ENCODE measurements around the gene NACC1. TPM values are rescaled to one million over a fixed set of nuclear protein-coding genes. Genes with fewer than 3 reads are reported as not detected.
"Not testable (repeated sequence)": the region's sequence is repeated elsewhere in the genome, so short reads cannot be mapped to it uniquely, and the experiment has no call there.

NACC1 gene
- total RNA-seq, 2 experiments from 2014 or later: 82.2 to 96.0 TPM

DNA sequence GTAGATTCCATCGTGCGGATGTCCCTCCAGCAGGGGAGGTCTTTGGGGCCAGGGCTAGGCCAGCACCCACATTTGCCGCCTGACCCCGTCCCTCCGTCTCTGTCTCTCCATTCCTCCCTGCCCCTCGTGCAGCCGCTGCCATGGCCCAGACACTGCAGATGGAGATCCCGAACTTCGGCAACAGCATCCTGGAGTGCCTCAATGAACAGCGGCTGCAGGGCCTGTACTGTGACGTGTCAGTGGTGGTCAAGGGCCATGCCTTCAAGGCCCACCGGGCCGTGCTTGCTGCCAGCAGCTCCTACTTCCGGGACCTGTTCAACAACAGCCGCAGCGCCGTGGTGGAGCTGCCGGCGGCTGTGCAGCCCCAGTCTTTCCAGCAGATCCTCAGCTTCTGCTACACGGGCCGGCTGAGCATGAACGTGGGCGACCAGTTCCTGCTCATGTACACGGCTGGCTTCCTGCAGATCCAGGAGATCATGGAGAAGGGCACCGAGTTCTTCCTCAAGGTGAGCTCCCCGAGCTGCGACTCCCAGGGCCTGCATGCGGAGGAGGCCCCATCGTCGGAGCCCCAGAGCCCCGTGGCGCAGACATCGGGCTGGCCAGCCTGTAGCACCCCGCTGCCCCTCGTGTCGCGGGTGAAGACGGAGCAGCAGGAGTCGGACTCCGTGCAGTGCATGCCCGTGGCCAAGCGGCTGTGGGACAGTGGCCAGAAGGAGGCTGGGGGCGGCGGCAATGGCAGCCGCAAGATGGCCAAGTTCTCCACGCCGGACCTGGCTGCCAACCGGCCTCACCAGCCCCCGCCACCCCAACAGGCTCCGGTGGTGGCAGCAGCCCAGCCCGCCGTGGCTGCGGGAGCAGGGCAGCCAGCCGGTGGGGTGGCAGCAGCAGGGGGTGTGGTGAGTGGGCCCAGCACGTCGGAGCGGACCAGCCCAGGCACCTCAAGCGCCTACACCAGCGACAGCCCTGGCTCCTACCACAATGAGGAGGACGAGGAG, 17.3 kb downstream of the NACC1 start:
- CTCF ChIA-PET: interaction anchor here (1.4 kb wide), 1 partner anchor 170 kb away, joined by 3 read pairs; no protein-coding TSS in a partner anchor
- no peak for ATAC-seq
- no peak overlapping the region for H3K27ac Mint-ChIP-seq
- H3K4me1 Mint-ChIP-seq: peaks cover 29% of the 10 kb centered on the region
- H3K4me3 Mint-ChIP-seq: no peak overlapping the region
- no peak for DNase-seq
- no peaks in the 10 kb centered on the region for H3K9me3 Mint-ChIP-seq (ENCODE audit: low read depth)
- peaks cover 18% of the 10 kb centered on the region for H3K36me3 Mint-ChIP-seq
- no peaks in the 10 kb centered on the region for H3K27me3 Mint-ChIP-seq

DNA sequence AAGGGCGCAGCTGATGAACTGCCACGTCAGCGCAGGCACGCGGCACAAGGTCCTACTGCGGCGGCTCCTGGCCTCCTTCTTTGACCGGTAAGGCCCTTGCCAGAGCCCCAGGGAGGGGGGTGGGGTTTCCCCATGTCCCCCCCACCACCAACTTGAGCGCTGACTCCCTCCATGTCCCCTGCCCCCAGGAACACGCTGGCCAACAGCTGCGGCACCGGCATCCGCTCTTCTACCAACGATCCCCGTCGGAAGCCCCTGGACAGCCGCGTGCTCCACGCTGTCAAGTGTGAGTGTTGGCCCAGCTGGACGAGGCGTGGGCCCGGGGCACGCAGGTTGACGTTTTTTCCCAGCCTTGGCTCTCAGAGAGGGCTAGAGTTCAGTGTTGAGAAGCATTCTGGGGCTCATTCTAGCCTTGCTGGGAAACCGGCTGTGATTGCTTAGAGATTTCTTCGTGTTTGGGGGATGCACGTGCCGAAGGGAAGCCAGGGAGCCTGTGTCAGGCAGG, 19.3 kb downstream of the NACC1 start:
- H3K4me1 Mint-ChIP-seq: peaks cover 17% of the 10 kb centered on the region
- H3K9me3 Mint-ChIP-seq (ENCODE audit: low read depth): no peaks in the 10 kb centered on the region
- ATAC-seq (no peak), DNase-seq (no peak)
- no peaks in the 10 kb centered on the region for H3K27me3 Mint-ChIP-seq
- H3K4me3 Mint-ChIP-seq: no peak overlapping the region
- H3K36me3 Mint-ChIP-seq: peaks cover 20% of the 10 kb centered on the region
- CTCF ChIA-PET: interaction anchor here (1.4 kb wide), 1 partner anchor 172 kb away, joined by 3 read pairs; no protein-coding TSS in a partner anchor
- H3K27ac Mint-ChIP-seq: no peak overlapping the region

DNA sequence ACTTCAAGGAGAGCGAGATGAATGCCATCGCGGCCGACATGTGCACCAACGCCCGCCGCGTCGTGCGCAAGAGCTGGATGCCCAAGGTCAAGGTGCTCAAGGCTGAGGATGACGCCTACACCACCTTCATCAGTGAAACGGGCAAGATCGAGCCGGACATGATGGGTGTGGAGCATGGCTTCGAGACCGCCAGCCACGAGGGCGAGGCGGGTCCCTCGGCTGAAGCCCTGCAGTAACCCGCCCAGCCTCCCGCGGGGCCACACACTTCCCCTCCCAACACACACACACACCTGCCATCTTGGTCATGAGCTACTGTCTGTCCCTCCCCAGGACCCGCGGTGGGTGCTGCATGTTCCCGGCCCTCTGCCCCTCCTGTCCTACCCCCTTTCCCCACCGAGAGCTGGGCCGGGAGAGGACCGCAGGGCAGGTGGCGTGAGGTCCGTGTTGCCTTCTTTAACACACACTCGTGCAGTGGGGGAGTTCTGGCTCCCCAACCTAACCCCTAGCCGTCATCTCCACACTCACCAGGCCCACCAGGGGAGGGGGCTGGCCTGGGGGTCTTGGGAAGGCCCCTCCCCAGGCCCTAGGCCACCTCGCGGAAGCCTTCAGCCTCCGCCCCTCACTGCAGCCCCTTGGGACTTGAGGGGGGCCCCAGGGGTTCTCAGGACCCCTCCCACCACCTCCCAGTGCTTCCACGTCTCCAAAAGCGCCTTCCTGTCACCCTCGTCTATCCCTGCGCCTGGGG, 20.3 kb downstream of the NACC1 start:
- CTCF ChIA-PET: no interaction called here
- Mint-ChIP-seq H3K4me1 (peaks cover 7% of the 10 kb centered on the region), H3K27me3 (no peaks in the 10 kb centered on the region), H3K9me3 (ENCODE audit: low read depth) (no peaks in the 10 kb centered on the region), H3K27ac (no peak overlapping the region), H3K4me3 (no peak overlapping the region), H3K36me3 (peaks cover 20% of the 10 kb centered on the region)
- ATAC-seq (no peak), DNase-seq (no peak)

DNA sequence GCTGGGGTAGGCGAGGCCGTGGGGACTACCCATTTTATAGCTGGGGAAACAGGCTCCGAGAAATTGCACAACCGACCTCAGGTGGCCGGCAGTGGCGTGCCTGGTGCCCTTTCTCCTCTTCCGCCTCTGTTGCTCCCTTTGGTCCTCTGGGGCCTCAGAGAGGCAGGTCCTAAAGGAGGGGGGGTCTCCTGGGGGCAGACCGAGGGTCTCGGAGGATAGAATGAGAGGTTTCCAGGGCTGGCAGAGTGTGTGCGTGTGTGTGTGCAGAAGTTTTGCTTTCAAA, 20.8 kb downstream of the NACC1 start:
- Mint-ChIP-seq H3K27ac (no peak overlapping the region), H3K4me1 (peaks cover 2% of the 10 kb centered on the region), H3K4me3 (no peak overlapping the region), H3K27me3 (no peaks in the 10 kb centered on the region), H3K9me3 (ENCODE audit: low read depth) (no peaks in the 10 kb centered on the region), H3K36me3 (peaks cover 20% of the 10 kb centered on the region)
- ATAC-seq (no peak), DNase-seq (no peak)
- CTCF ChIA-PET: no interaction called here

DNA sequence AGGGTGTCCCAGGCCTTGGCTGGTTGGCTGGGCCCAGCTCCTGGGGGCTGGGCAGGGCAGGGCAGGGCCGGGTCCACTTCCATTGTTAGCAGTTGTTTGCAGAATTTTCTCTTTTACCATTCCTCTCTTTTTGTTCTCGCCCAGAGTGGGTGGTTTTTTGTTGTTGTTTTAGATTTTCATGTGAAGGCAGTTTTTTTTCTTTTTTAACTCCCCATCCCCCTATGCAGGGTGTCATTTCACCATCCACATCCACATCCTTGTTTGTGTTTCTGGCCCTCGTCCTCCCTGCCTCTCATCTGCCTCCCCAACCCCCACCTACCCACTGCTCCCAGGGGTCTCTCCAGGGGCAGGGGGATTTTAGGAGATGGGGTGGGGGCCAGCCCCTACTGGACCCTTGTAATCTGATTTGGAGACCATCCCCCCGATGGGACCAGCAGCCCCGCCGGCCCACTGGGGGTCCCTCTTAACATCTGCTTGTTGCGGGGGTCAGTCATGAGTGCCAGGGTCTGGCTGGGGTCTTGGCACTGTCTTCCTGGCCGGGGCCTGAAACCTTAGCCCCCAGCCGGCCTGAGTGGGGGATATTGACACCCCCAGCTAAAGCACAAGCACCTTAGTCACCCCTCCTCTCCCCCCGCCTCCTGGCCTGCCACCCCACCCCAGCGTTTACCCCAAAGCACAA, 21.7 kb downstream of the NACC1 start:
- Mint-ChIP-seq H3K4me3 (no peak overlapping the region), H3K36me3 (peaks cover 20% of the 10 kb centered on the region), H3K9me3 (ENCODE audit: low read depth) (no peaks in the 10 kb centered on the region), H3K27ac (no peak overlapping the region), H3K4me1 (peaks cover 2% of the 10 kb centered on the region), H3K27me3 (no peaks in the 10 kb centered on the region)
- CTCF ChIA-PET: no interaction called here
- ATAC-seq (peak; percentile 38), DNase-seq (no peak)

DNA sequence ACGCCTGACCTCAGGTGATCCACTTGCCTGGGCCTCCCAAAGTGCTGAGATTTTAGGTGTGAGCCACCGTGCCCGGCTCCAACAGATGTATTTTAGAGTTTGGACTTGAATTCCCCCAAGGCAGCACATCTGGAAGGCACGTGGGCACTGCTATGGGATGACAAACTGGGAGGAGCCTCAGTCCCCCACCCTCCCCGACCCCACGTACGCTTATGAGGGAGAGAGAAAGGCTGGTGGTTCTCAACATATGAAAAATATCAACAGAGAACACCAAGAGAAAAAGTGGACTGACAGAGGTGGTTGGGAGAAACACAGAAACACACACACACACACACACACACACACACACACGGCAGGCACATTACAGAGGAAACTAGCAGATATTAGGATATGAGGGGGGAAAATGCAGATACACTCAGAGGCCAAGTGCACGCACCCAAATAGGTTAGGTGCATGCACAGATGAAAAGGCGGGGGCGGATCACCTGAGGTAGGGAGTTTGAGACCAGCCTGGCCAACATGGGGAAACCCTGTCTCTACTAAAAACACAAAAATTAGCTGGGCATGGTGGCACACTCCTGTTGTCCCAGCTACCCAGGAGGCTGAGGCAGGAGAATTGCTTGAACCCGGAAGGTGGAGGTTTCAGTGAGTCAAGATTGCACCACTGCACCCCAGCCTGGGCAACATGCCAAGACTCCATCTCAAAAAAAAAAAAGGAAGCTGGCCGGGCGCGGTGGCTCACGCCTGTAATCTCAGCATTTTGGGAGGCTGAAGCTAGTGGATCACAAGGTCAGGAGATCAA, 28.9 kb downstream of the NACC1 start:
- no peaks in the 10 kb centered on the region for H3K9me3 Mint-ChIP-seq (ENCODE audit: low read depth)
- CTCF ChIA-PET: interaction anchor here (0.7 to 0.9 kb wide), 2 partner anchors 121 to 181 kb away, joined by 3 read pairs; no protein-coding TSS in a partner anchor
- H3K27me3 Mint-ChIP-seq: no peaks in the 10 kb centered on the region
- ATAC-seq (no peak), DNase-seq (no peak)
- peaks cover 18% of the 10 kb centered on the region for H3K4me1 Mint-ChIP-seq
- no peak overlapping the region for H3K27ac Mint-ChIP-seq
- H3K4me3 Mint-ChIP-seq: no peak overlapping the region
- H3K36me3 Mint-ChIP-seq: peaks cover 7% of the 10 kb centered on the region

DNA sequence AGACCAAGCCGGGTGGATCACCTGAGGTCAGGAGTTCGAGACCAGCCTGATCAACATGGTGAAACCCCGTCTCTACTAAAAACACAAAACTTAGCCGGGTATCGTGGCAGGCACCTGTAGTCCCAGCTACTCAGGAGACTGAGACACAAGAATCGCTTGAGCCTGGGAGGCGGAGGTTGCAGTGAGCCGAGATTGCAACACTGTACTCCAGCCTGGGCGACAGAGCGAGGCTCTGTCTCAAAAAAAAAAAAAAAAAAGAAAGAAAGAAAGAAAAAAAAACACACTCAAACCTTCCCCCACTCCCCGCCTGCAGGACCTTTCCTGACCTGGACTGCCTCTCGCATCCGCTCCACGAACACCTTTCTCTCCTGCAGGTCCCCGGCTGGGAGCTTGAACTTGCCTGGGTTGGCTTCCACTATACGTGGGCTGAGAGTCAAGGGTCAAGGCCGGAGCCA, 31.1 kb downstream of the NACC1 start:
- Mint-ChIP-seq H3K27ac (peak overlapping the region; percentile 91), H3K4me1 (peaks cover 16% of the 10 kb centered on the region), H3K36me3 (peaks cover 17% of the 10 kb centered on the region), H3K4me3 (peak overlapping the region; percentile 96)
- not testable (repeated sequence) for ATAC-seq; H3K27me3 Mint-ChIP-seq; H3K9me3 Mint-ChIP-seq (ENCODE audit: low read depth); DNase-seq
- CTCF ChIA-PET: interaction anchor here (0.5 to 2.6 kb wide), 11 partner anchors 9 to 184 kb away, joined by 3 to 12 read pairs (median 6); partner anchors contain the start of gene NACC1

DNA sequence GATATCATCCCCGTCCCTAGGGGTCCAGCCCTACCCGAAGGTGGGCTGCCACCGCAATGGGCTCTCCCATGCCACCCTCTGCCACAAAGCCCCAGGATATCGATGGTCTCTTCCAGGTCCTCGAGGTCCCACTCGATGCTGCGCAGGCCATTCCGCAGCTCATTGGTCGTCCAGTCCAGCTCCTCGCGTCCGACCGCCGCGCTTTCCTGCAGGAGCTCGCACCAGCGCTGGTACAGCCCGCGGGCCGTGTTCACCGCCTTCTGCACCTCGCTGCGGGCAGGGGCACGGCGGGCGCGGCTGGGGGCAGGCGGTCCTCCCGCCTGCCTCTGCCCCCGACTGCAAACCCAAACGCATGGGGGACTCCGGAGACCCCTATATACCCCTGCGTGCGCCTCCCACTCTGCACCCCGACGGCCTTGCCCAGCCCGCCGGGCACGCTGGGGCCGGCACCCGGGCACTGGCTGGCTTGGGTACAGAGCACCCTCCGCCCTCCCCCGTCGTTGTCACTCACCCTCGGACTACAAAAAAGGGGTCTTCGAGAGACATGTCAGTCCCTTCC, 31.6 kb downstream of the NACC1 start:
- Mint-ChIP-seq H3K27me3 (no peaks in the 10 kb centered on the region), H3K9me3 (ENCODE audit: low read depth) (no peaks in the 10 kb centered on the region), H3K4me1 (peaks cover 16% of the 10 kb centered on the region), H3K4me3 (peak overlapping the region; percentile 96), H3K27ac (peak overlapping the region; percentile 91), H3K36me3 (peaks cover 23% of the 10 kb centered on the region)
- CTCF ChIA-PET: interaction anchor here (0.5 to 2.6 kb wide), 15 partner anchors 9 to 1185 kb away, joined by 3 to 12 read pairs (median 5); partner anchors contain the start of genes NACC1 and ZNF763
- DNase-seq (peak; percentile 67), ATAC-seq (peak; percentile 2)

DNA sequence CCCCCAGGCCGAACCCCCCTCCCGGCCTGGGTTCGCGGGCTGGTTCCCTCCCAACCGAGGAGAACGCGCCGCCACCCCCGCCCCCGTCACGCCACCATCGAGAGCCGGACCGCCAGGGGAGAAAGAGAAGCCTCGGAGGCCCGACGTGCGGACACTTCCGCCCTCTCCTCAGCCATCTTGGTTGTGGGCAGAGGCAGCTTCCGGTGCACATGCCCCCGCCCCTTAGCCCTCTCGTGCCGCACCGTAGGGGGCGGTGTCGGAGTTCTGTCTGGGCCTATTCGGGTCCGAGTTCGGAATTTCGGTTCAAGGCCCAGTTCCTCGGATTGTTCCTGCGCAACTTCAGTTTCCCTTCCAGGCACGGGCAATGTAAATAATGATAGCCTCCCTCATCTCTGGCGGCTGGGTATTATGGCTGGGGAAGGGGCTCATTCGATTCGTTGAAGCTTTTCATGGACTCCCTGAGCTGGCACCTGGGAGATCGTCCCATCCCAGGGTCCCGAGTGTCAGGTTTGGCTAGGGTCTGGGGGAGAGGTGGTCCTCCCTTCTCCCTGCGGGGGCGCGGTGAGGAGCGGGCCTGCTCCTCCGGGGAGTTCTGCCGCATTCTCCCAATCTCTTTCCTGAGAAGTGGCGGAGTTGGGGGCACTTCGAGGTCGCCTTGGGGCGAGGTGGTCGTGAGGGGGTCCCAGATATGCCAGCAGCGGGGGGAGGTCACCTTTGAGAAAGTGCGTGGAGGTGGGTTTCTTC, 32.3 kb downstream of the NACC1 start, which contains the start of the genes IER2 and STX10:
Gene IER2, plus strand, starts transcription at position 225 of the 744 bp plus-strand sequence. CDS start 2,776 bp downstream, outside the sequence.
Gene STX10, minus strand, starts transcription at position 189 of the 744 bp plus-strand sequence. CDS start 202 bp downstream, outside the sequence.
- DNase-seq: peak; percentile 97
- peak within 1 kb of the TSS; percentile 91 for H3K27ac Mint-ChIP-seq
- no peaks in the 10 kb centered on the region for H3K9me3 Mint-ChIP-seq (ENCODE audit: low read depth)
- H3K36me3 Mint-ChIP-seq: peaks cover 28% of the 10 kb centered on the region
- no peaks in the 10 kb centered on the region for H3K27me3 Mint-ChIP-seq
- peaks cover 19% of the 10 kb centered on the region for H3K4me1 Mint-ChIP-seq
- ATAC-seq: peak; percentile 51
- CTCF ChIA-PET: interaction anchor here (0.5 to 2.6 kb wide), 14 partner anchors 8 to 1186 kb away, joined by 3 to 12 read pairs (median 6); partner anchors contain the start of genes NACC1 and ZNF763
- H3K4me3 Mint-ChIP-seq: peak within 1 kb of the TSS; percentile 96

DNA sequence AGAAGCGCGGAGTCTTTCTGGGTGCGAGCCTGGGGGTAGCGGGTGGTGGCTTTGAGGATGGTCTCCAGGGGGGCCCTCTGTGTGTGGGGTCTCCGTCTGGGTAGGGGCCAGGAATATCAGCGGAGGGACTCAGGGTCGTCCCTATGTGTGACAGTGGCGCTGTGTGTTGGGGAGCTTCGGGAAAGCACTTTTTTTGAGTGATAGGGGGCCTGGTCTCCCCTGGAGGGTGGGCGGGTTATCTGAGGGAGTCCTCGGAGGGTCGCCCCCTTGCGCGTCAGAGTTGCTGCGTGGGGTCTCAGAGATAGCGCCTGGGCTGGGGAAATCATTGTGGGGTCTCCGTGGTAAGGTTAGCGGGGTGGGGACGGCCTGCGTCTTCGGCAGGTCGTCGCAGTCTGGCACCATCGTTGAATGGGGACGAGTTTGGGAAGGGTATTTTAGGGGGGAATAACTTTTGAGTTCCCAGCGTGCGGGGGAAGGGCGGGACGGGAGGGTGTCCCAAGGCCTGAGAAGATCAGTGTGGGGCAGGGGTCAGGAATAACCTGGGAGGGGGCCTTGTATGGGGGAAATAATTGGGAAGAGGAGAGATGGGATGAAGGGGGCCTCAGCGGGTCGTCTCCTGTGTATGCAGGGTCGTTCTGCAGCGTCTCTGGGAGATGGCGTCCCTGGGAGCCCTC, 33.0 kb downstream of the NACC1 start:
- H3K36me3 Mint-ChIP-seq: peaks cover 28% of the 10 kb centered on the region
- H3K4me1 Mint-ChIP-seq: peaks cover 21% of the 10 kb centered on the region
- CTCF ChIA-PET: interaction anchor here (0.8 to 2.6 kb wide), 7 partner anchors 20 to 186 kb away, joined by 3 to 12 read pairs (median 7); partner anchors contain the start of gene NACC1
- peak overlapping the region; percentile 96 for H3K4me3 Mint-ChIP-seq
- DNase-seq: peak; percentile 61
- H3K27me3 Mint-ChIP-seq: no peaks in the 10 kb centered on the region
- ATAC-seq: peak; percentile 1
- no peaks in the 10 kb centered on the region for H3K9me3 Mint-ChIP-seq (ENCODE audit: low read depth)
- H3K27ac Mint-ChIP-seq: peak overlapping the region; percentile 91

All from activated CD8-positive, alpha-beta memory T cell treated with anti-CD3 and anti-CD28 coated beads, Interleukin-2, amount 10 ng/mL, durations not matched to agents 7 days and 5 days (primary cell).